AG08396 (cell line): ENCODE results near the gene MACROD2.
"Not testable (repeated sequence)": the region's sequence is repeated elsewhere in the genome, so short reads cannot be mapped to it uniquely, and the experiment has no call there.

Source experiments
- DNase-seq: peaks from one replicate; pipeline ENCODE4 v3.0.0; 2012; ENCODE audit warnings: low spot score, mixed read lengths

MACROD2 gene

DNA sequence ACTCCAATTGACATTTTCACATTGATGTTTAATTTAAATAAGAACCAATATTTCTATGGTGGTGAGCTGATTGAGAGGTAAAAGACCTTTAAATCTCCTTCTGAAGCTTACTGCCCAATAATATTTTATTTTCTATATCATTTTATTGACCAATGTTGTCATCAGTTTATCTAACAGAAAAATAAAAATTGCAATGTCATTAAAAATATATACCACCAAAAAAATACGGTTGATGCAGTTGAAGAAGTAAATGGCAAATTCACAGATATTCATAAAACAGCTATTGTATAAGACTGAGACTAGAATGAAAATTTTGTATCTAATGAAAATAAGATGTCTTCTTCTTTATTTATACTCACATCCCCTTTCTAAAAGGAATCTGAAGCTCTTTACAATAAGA, 1375.1 kb downstream of the MACROD2 start:
- no peak for DNase-seq

GRCh38 chr20:15374682-15375081, 1379.4 kb downstream of the MACROD2 start:
- DNase-seq: no peak

DNA sequence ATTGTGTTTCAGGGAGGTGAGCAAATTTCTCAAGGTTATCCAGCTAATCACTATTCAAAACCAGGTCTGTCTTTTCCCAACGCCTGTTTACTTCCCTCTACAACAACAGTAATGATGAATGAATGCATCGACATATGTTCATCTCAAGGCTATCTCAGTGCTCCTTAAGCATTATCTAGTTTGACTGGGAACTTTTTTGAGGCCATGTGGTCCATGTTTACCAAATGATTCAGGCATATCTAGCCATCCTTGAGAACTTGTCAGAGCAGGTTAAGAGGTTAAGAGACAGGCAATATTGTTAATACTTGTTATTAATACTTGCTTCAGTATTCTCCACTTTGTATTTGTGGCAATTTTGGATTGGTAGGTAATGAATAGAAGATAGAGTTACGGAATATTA, 1380.5 kb downstream of the MACROD2 start:
- DNase-seq: no peak

DNA sequence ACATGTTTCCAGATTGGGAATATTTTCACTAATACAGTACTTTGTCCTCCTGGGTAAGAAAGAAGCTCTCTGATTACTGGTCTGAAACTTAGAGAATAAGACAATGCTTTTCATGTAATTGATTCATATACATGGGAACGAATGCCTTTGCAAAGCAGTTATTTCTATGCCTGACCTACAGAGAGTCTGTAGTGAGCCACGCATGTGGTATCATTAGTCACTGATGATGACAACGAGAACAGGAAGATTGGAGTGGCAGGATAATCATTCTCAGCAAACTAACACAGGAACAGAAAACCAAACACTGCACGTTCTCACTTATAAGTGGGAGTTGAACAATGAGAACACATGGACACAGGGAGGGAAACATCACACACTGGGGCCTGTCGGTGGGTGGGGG, 1382.3 kb downstream of the MACROD2 start:
- DNase-seq: not testable (repeated sequence)

DNA sequence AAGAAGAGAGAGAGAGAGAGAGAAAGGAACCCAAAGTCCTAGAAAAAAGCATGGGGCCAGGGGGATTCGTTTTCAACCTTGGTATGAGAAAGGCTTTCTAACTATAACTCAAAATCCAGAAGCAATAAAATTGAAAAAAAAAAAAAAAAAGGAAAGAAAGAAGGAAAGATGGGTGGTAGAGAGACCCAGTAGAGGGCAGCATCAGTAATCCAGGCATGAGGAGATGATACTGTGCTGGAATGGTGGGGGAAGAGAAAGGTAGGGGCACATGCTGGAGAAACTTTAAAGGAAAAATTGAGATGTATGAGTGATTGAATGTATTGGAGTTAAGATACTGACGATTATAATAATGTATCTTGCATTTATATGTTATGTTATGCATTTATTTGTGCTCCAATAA, 1382.8 kb downstream of the MACROD2 start:
- DNase-seq: no peak

DNA sequence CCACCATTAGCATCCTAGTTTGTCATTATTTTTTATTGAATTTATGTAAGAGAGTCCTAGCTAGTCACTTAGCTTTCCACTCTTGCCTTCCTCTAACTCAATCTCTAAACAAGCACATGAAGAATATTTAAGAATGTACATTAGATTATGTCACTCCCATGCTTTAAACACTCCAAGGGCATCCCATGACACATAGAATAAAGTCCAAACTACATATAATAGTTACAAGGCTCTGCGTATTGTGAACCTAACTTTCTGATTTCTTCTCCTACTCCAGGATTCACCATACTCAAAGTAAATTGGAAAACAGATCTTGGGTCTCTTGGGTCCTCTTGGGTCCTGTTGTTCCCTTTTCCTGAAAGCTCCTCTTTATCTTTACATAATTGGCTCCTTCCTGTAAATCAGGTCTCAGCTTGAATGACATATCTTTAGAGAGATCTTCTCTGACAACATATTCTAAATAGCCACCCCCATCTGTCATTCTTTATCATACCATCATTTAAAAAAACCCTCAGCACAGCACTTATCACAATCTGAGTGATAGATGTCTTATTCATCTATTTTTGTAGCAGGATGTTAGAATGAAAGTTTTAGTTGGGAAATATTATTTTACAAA, 1384.5 kb downstream of the MACROD2 start:
- DNase-seq: no peak

- no peak for DNase-seq
Observed at GRCh38 chr20:15380770-15381169, 1385.5 kb downstream of the MACROD2 start.

DNA sequence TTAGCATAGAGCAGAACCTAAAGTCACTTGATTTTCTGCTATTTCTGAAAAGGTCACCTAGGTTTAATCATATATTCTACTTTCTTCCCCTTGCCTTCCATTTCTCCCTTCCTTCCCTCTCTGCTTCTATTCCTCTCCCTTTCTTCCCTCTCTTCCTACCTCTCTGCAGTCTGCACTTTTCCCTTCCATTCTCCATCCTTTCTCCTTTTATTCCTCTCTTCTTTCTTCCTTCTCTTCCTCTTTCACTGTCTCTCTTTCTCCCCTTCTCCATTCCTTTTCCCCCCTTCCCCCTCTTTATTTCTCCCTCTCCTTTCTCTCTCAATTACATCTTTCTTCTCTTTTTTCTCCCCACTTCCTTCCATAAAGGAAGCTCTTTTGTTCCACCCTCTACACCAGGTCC, 1391.9 kb downstream of the MACROD2 start:
- no peak for DNase-seq

DNA sequence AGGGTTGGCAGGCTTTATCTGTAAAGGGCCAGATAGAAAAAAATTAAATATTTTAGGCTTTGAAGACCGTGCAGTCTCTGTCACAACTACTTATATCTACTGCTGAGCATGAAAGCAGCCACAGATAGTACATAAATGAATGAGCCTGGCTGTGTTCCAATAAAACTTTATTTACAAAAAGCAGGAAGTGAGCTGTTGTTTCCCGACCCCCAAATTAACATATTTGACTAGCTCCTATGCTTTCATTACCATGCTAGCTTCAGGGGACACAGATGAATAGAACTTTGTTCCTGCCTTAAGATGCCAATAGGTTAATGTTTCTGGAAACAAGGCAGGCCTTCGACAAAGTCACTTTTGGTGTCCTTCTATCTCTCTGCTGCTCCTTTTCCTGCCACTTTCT, 1400.1 kb downstream of the MACROD2 start:
- DNase-seq: no peak

DNA sequence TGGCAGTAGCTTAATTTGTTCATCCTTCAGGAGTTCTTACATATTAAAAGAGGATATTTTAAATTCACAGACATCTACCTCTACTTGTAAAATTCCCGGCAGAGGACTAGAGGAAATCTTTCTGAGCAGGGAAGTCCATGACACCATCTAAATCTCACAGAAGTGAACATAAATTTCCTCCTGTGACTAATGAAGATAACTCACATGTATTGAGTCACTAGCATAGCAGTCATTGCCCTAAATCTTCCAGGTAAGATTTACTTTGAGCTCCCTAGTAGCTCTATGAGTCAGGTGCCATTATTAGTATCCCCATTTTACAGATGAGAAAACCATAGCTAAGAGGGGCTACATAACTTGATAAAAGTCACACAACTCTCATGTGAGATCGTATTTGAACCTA, 1400.7 kb downstream of the MACROD2 start:
- no peak for DNase-seq

DNA sequence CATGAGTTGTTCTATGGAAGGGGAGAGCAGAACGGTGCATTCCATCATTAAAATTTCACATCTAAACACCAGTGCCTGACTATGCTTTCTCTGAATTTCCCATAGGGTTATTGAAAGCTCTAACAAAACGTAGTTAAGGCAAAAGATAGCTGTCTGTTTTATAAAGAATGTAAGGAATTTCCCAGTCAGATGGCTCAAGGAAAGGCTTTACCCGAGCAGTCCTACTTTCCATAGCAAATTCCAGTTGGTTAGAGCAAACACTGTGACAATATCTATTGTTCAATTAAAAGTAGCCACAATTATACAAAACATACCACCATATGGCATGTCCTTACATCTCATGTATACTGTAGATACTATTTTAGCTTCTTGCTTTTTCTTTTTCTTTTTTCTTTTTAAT, 1401.6 kb downstream of the MACROD2 start:
- no peak for DNase-seq

DNA sequence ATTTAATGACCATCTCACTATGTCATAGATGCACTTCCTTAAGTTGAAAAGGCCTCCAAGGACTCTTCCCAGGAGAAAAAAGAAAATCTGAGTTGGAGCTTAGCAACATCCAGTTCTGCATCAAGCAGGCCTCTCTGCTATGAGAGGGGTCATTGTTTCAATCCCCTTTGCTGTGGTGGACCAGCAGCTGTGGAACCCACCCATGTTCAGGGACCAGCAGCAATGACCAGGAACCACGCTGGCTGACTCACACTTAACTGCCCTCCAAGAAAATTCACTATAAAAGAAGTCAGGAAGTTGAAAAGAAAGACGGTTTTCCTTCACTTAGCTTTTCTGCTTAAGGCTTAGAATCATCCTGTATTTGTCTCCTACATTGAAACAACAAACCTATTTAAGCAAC, 1404.5 kb downstream of the MACROD2 start:
- no peak for DNase-seq

DNA sequence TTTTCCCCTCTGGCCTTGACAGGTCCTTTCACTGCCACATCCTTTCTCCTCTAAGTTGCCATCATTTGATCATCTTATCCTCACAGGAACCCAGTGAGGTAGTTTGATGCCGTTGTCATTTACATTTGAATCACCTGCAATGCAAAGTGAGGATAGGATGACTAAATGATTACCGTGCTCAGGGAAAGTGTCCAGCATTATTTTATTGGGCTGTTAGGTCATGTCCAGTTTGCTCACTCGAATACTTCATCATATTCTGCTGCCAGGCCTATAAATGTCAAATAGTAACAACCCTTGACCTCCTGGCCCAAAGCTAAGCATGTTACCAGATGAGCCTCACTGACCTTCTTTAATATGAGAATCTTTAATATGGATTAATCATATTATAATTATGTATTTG, 1410.8 kb downstream of the MACROD2 start:
- DNase-seq: no peak

DNA sequence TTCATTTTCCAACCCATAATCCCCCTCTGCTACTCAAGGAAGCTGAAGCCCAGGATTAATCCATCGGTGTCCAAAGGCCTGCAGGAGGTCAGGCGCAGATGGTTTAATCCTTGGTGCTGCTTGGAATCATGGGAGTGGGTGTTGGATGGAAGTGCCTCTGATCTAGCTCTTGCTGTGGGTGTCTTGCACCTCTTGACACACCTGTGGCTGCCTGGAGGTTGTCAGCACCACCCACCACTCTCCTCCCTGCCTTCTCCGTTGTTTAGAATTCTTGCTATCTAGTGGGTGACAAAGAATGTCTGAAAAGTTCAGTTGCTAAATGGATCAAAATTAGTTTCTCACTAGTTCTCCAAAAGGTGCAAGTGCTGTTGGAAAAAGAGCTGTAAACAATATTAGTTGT, 1416.5 kb downstream of the MACROD2 start:
- no peak for DNase-seq

- no peak for DNase-seq
Observed at GRCh38 chr20:15415908-15416307, 1420.6 kb downstream of the MACROD2 start.

- no peak for DNase-seq
Observed at GRCh38 chr20:15419856-15420255, 1424.5 kb downstream of the MACROD2 start.

DNA sequence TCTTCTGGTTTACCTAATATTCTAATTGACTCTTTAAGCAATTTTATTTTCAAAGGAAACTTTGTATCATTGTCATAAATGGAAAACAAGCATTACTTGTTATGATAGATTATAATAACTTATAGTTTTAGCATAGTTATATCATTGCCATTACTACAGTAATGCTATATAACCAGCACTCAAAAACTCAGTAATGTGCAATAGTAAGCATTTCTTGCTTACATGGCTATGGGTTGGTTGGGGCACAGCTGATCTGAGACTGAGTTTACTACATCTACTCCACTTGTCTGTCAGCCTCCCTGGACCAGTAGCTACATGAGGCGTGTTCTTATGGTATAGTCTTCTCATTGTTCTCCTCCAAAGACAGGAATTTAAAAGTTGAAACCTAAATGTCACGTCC, 1427.7 kb downstream of the MACROD2 start:
- DNase-seq: no peak

DNA sequence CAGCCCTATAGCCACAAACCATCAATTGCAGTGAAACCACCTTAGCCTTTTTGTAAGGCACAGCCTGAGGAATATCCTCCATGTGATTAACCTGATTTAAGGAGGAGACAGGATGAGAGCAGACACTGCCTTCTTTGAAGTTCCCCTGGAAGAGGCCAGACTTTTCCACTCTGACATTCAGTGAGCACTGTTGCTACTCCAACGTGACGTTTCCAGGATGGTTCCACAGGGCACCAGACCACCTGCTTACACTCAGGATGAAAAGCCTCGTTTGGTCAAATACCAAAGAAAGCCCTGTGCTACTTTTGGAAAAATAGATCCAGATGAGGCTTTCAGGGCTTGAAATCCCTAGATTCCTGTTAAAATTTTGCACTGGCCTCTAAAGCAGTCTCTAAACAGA, 1444.2 kb downstream of the MACROD2 start:
- DNase-seq: no peak

- DNase-seq: no peak
Observed at GRCh38 chr20:15440049-15440820, 1444.9 kb downstream of the MACROD2 start.

- DNase-seq: no peak
Observed at GRCh38 chr20:15445056-15445840, 1449.9 kb downstream of the MACROD2 start.

DNA sequence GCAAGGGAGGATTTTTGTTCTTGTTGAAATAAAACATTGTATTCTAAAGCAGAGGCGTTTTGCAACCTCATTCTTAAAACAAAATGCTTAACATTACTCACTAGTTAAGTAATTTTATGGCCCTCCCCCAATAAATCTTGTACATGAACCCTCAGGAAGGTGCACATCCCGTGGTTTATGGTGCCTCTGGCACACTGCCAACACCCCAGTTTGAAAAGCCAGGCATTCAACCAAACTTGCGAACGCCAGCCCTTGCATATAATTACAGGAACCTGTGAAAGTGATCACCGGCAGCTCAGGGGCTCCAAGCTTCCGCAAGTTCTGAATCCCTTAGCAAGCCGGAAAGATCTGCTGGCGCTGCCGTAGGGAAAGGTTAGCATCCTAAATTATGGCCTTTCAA, 1451.1 kb downstream of the MACROD2 start:
- DNase-seq: no peak

GRCh38 chr20:15447549-15447948, 1452.2 kb downstream of the MACROD2 start:
- no peak for DNase-seq

DNA sequence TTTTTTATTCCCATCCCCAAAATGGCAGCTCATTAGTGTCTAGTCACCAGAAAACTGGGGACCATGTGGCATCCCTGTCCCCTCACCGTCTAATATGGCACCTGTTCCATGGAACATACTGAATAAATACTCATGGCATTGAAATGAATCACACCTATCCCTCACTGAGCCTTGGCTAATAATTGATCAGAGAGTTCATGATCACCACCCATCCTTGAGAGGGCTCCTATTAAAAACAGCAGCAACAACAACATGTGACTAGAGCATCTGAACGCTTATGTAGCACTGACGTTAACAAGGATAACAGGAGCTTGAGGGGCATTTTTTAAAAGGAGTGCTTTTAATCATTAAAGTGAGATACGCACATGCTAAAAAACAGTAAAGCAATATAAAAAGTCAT, 1453.7 kb downstream of the MACROD2 start:
- DNase-seq: no peak
